HG02840 (cell line): ENCODE measurements around the gene GRK3.
"Not testable (repeated sequence)": the region's sequence is repeated elsewhere in the genome, so short reads cannot be mapped to it uniquely, and the experiment has no call there.

Experiments
- ATAC-seq: cut with Tn5 transposase; IDR thresholded peaks from one replicate; pipeline ENCODE4 v1.9.1; 2021; ENCODE audit warnings: mild to moderate bottlenecking, moderate library complexity, moderate number of reproducible peaks; ENCODE audit not compliant: unreplicated experiment, low FRiP score

GRK3 gene

GRCh38 chr22:25548866-25549464, 15.5 kb upstream of the GRK3 start:
- ATAC-seq = no peak

- no peak for ATAC-seq
These were observed 13.1 kb upstream of the GRK3 start for GRCh38 chr22:25551396-25551795.

DNA sequence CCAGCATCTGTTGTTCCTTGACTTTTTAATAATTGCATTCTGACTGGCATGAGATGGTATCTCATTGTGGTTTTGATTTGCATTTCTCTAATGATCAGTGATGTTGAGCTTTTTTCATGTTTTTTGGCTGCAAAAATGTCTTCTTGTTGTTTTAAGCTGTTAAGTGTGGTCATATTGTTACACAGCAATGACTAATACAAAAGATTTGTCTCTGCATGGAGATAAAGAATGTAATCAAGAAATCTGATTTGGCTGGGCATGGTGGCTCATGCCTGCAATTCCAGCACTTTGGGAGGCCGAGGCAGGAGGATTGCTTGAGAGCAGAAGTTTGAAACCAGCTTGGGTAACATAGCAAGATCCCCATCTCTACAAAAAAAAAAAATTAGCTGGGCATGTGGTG, 12.1 kb upstream of the GRK3 start:
- ATAC-seq = not testable (repeated sequence)

GRCh38 chr22:25553131-25553530, 11.3 kb upstream of the GRK3 start:
- ATAC-seq = no peak

DNA sequence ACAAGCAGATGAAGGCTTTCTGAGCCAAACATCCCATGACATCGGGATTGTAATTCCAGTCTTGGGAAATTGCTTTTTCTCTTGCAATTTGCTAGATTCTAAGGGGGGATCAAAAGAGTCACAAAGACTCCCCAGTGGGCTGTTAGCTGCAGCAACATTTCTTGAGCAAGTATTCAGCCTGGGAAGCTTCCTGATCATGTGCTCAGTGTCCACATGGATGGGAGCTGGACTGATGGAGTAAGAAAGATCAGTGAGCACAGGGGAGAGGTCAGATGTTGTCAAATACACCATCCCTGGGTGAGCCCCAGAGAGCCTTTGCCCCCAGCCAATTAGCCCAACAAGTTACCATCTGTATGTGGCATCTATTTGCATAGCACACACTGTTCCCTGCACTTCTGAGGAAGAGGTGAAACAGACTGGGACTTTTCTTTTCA, 10.2 kb upstream of the GRK3 start:
- no peak for ATAC-seq

GRCh38 chr22:25554689-25555088, 9.8 kb upstream of the GRK3 start:
- no peak for ATAC-seq

- no peak for ATAC-seq
These were observed 8.9 kb upstream of the GRK3 start for GRCh38 chr22:25555586-25555985.

- ATAC-seq = no peak
These were observed 7.3 kb upstream of the GRK3 start for GRCh38 chr22:25557218-25557617.

- no peak for ATAC-seq
These were observed 6.1 kb upstream of the GRK3 start for GRCh38 chr22:25558341-25558740.

DNA sequence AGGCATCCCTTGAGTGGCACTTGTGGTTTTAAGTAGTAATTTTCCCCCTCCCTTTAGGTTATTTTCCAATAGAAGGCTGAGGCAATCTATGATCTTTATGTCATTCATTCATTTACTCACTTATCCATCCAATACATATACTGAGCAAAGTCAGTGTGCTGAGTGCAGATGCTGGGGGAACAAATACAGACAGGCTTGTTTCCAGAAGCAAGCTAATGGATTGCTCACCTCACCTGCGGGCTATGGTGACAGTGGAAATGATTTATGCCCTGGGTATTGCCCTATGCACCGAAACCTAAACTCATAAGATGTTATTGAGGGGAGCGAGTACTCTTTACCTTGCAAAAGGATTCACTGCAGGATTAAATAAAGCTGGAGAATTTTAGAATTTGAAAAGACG, 4.6 kb upstream of the GRK3 start:
- not testable (repeated sequence) for ATAC-seq

GRCh38 chr22:25561182-25561581, 3.3 kb upstream of the GRK3 start:
- ATAC-seq = not testable (repeated sequence)

DNA sequence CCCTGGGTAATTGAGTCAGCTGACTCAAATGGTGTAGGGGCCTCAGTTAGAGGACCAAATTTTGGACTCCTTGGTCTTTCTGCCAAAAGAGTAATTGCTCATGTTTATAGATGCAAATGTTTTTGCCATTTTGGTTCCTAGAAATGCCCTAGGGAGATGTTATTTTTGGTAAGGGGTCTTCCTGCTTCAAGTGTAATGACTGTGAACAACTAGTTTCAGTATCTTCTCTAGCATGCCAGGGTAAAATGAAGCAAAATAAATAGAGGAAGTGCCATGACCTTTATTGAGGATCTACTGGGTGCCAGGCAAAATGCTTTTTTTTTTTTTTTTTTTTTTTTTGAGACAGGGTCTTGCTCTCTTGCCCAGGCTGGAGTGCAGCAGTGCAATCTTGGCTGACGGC, 2.5 kb upstream of the GRK3 start:
- ATAC-seq = not testable (repeated sequence)

GRCh38 chr22:25562966-25563760, 1.3 kb upstream of the GRK3 start:
- ATAC-seq = not testable (repeated sequence)

GRCh38 chr22:25563761-25564319, 635 bp upstream of the GRK3 start:
- ATAC-seq = peak; percentile 17

DNA sequence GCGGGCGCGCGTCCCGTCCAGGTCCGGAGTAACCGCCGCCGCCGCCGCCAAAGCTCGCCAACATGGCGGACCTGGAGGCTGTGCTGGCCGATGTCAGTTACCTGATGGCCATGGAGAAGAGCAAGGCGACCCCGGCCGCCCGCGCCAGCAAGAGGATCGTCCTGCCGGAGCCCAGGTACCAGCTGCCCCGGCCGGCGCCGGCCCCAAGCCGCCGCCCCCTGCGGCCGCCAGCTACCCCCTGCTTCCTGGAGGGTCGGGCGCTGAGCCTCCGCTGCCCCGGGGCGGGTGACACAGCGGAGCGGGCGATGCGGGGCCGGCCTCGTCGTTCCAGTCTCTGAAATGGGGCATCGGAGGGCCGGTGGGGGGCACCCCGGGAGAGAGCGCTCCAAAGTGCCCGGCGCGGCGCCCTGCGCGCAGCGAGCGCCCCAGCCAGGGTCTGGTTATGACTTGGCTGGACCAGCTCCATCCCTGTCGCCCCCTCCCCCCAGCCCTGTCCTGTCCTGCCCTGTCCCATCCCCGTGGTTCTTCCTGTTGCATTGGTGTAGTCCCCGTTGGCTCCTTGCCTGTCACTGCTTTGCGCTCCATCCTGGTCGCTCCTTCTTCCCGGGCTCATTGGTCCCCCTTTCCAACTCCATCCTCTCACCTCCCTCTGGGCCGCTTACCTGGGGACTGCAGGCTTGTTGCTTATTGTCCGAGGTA, 653 bp downstream of the GRK3 start:
- ATAC-seq = peak; percentile 3

- no peak for ATAC-seq
These were observed 1.9 kb downstream of the GRK3 start for GRCh38 chr22:25566186-25566897.

- ATAC-seq = no peak
These were observed 2.4 kb downstream of the GRK3 start for GRCh38 chr22:25566898-25567235.

GRCh38 chr22:25567251-25567675, 2.8 kb downstream of the GRK3 start:
- no peak for ATAC-seq

DNA sequence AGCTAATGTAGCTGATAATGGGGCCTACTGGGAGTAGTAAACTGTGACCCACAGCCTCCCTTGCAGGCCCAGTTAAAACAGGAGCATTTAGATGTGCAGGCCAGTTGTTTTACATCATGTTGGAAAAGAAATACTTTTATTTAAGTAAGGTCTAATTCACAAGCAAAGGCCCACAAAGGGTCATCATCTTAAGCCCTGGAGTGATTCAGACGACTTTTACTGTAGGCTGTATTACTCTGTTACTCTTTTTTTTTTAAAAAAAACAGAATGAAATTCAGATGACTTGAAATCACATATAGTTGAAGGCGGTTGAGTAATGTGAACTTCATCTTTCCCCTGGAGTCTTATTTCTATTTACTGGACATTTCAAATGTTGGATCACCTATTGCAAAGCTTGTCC, 3.6 kb downstream of the GRK3 start:
- not testable (repeated sequence) for ATAC-seq

- ATAC-seq = no peak
These were observed 4.9 kb downstream of the GRK3 start for GRCh38 chr22:25569361-25569760.

- no peak for ATAC-seq
These were observed 5.5 kb downstream of the GRK3 start for GRCh38 chr22:25569983-25570382.
